Measurements from ENCODE around the gene KLHL12.

The KLHL12 gene

DNA sequence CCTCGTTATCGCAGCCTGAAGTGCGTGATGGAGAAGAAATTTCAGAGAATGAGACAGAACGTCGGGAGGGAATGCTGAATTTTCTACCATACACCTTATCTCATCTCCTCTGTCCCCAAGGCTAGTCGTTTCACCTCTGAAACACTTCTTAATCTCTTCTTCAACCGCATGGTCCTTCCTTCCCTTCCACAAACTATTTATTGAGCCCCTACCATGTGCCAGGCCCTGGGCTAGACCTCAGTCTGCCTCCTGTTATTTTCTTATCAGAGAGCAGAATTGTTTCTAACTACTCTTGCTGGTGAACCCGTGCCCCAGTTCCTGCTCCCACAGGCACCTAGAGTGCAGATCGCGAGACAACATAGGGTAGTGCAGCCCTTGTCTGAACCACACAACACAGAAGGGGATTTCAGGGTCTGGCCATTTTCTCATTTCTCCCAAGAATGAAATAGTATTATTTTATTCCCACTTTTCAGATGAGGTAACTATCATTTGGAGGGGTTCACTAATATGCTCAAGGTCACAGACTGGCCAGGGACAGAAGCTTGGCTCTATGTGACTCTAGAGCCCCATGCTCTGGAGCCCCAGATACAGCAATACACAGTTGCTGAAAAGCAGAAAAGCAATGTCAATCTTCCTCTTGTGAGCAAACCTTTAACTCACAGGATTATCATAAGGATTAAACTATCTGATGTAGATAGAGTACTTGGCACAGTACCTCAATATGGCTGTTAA lies 31.7 kb upstream of the KLHL12 start:
- TF ChIP-seq CTCF (IDR thresholded peaks at IDR 0.05; ENCODE audit: low read depth, low read length, poor library complexity, severe bottlenecking) = no peak
- no peak for TF ChIP-seq EZH2phosphoT487 (IDR thresholded peaks at IDR 0.05; ENCODE audit: borderline replicate concordance, low read length)
- H3K4me2 ChIP-seq (ENCODE audit: low read length) = peak overlapping the region; percentile 91
- H3K27ac ChIP-seq (ENCODE audit: low read depth, low read length) = no peak overlapping the region
- H3K79me2 ChIP-seq (ENCODE audit: control insufficient read depth, low read length) = peaks cover 43% of the 10 kb centered on the region
- H3K36me3 ChIP-seq (ENCODE audit: control insufficient read depth, low read length) = peaks cover 20% of the 10 kb centered on the region
- H3K9me2 ChIP-seq (replicated peaks; ENCODE audit: control insufficient read depth, low read length) = no peaks in the 10 kb centered on the region
- H3K9me3 ChIP-seq (ENCODE audit: control insufficient read depth, insufficient read depth, low read length) = no peaks in the 10 kb centered on the region
- H3K4me1 ChIP-seq (ENCODE audit: control insufficient read depth, low read length) = peaks cover 20% of the 10 kb centered on the region
- peaks cover 16% of the 10 kb centered on the region for H4K20me1 ChIP-seq (ENCODE audit: control insufficient read depth, insufficient read depth, low read depth, low read length)
- peak overlapping the region; percentile 86 for H3K4me3 ChIP-seq (ENCODE audit: low read length)
- 0 out of 2 replicates have a peak, but pooled peaks cover 5% of the 10 kb centered on the region for H3F3A ChIP-seq (ENCODE audit: control insufficient read depth, insufficient read depth)
- H3K27me3 ChIP-seq (ENCODE audit: control insufficient read depth, low read length) = no peaks in the 10 kb centered on the region

- Histone ChIP-seq H3K9me3 (ENCODE audit: control insufficient read depth, insufficient read depth, low read length) (no peaks in the 10 kb centered on the region), H3K4me1 (ENCODE audit: control insufficient read depth, low read length) (peaks cover 20% of the 10 kb centered on the region), H3K4me2 (ENCODE audit: low read length) (peak within 1 kb of the TSS; percentile 96), H3K4me3 (ENCODE audit: low read length) (peak within 1 kb of the TSS; percentile 86), H3F3A (ENCODE audit: control insufficient read depth, insufficient read depth) (0 out of 2 replicates have a peak, but pooled peaks cover 5% of the 10 kb centered on the region), H3K79me2 (ENCODE audit: control insufficient read depth, low read length) (peaks cover 51% of the 10 kb centered on the region), H3K27ac (ENCODE audit: low read depth, low read length) (0 out of 2 replicates have a peak within 1 kb of the TSS, but pooled peaks have one; percentile 20), H3K9me2 (replicated peaks; ENCODE audit: control insufficient read depth, low read length) (no peaks in the 10 kb centered on the region), H3K27me3 (ENCODE audit: control insufficient read depth, low read length) (no peaks in the 10 kb centered on the region), H3K36me3 (ENCODE audit: control insufficient read depth, low read length) (peaks cover 20% of the 10 kb centered on the region), H4K20me1 (ENCODE audit: control insufficient read depth, insufficient read depth, low read depth, low read length) (peaks cover 16% of the 10 kb centered on the region)
- TF ChIP-seq EZH2phosphoT487 (IDR thresholded peaks at IDR 0.05; ENCODE audit: borderline replicate concordance, low read length) (no peak), CTCF (IDR thresholded peaks at IDR 0.05; ENCODE audit: low read depth, low read length, poor library complexity, severe bottlenecking) (no peak)
Observed at GRCh38 chr1:202957733-202958543, 30.9 kb upstream of the KLHL12 start, which contains the start of gene ADIPOR1. TSS of gene ADIPOR1 (minus strand) at chr1:202958312. CDS start at chr1:202951070, 7,242 bp downstream.

DNA sequence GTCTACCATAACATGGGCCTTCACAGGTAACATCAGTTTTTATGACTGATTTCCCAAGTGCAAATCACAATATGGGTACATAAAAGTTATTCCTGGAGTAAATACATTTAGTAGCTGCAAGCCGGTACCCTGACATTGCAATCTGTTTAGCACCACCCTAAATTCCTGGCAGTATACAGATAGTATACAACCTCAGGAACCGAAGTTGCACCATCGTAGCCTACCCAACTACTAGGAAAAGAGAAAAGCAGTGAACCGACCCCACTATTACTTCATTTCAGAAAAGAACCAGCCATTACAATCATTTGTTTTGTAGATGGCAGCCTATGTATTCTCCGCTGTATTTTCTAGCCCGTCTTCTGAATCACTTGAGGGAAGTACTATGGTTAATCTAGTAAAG lies 29.9 kb upstream of the KLHL12 start:
- Histone ChIP-seq H3K9me2 (replicated peaks; ENCODE audit: control insufficient read depth, low read length) (no peaks in the 10 kb centered on the region), H3K27ac (ENCODE audit: low read depth, low read length) (no peak overlapping the region), H3K9me3 (ENCODE audit: control insufficient read depth, insufficient read depth, low read length) (no peaks in the 10 kb centered on the region), H3K4me3 (ENCODE audit: low read length) (peak overlapping the region; percentile 86), H4K20me1 (ENCODE audit: control insufficient read depth, insufficient read depth, low read depth, low read length) (peaks cover 22% of the 10 kb centered on the region), H3K79me2 (ENCODE audit: control insufficient read depth, low read length) (peaks cover 61% of the 10 kb centered on the region), H3F3A (ENCODE audit: control insufficient read depth, insufficient read depth) (0 out of 2 replicates have a peak, but pooled peaks cover 5% of the 10 kb centered on the region), H3K36me3 (ENCODE audit: control insufficient read depth, low read length) (peaks cover 25% of the 10 kb centered on the region), H3K4me1 (ENCODE audit: control insufficient read depth, low read length) (peaks cover 20% of the 10 kb centered on the region), H3K4me2 (ENCODE audit: low read length) (peak overlapping the region; percentile 96), H3K27me3 (ENCODE audit: control insufficient read depth, low read length) (no peaks in the 10 kb centered on the region)
- no peak for TF ChIP-seq EZH2phosphoT487 (IDR thresholded peaks at IDR 0.05; ENCODE audit: borderline replicate concordance, low read length)
- no peak for TF ChIP-seq CTCF (IDR thresholded peaks at IDR 0.05; ENCODE audit: low read depth, low read length, poor library complexity, severe bottlenecking)

Measured in DOHH2 (cell line).